Suprapubic skin (tissue), 4 donors: ENCODE results near the gene MXI1. TPM values are rescaled to one million over a fixed set of nuclear protein-coding genes. Genes with fewer than 3 reads are reported as not detected.

ENCODE experiments used
- DNase-seq, 2 donors: peaks; one replicate each; pipeline ENCODE4 v3.0.0-alpha.2; 2019; ENCODE audit warnings: low spot score in 2 of 2
- H3K27ac ChIP-seq: fragments of 200-600 bp; sonication (generic); one replicate; pipeline ENCODE4 v1.5.1; 2019
- H3K27me3 ChIP-seq: fragments of 200-600 bp; sonication (generic); one replicate; pipeline ENCODE4 v1.5.1; 2019
- H3K36me3 ChIP-seq: fragments of 200-600 bp; sonication (generic); one replicate; pipeline ENCODE4 v1.5.1; 2019
- H3K4me1 ChIP-seq: fragments of 200-600 bp; sonication (generic); one replicate; pipeline ENCODE4 v1.5.1; 2019
- H3K4me3 ChIP-seq: fragments of 200-600 bp; sonication (generic); one replicate; pipeline ENCODE4 v1.5.1; 2019; ENCODE audit warnings: mild to moderate bottlenecking
- H3K9me3 ChIP-seq: fragments of 200-600 bp; sonication (generic); one replicate; pipeline ENCODE4 v1.5.1; 2019
- CTCF ChIP-seq, 2 donors: fragments of 200-600 bp in 1 of 2; fragments of 450-650 bp in 1 of 2; sonication (generic) in 1 of 2; IDR thresholded peaks; one replicate each; pipeline ENCODE4 v1.5.1; 2016 to 2019; ENCODE audit warnings: antibody characterized with exemption in 2 of 2, mild to moderate bottlenecking in 1 of 2, moderate library complexity in 1 of 2
- EP300 ChIP-seq: sonication (generic); formaldehyde crosslinking; IDR thresholded peaks from one replicate; pipeline ENCODE4 v1.6.1; 2017; ENCODE audit warnings: antibody characterized with exemption
- POLR2A ChIP-seq, 2 donors: fragments of 450-650 bp; IDR thresholded peaks; one replicate each; pipeline ENCODE4 v1.6.1; 2017; ENCODE audit warnings: antibody characterized with exemption in 2 of 2, mild to moderate bottlenecking in 2 of 2, moderate library complexity in 2 of 2
- POLR2AphosphoS5 ChIP-seq, 3 donors: sonication (generic); formaldehyde crosslinking; IDR thresholded peaks; one replicate each; pipeline ENCODE4 v1.6.1; 2017; ENCODE audit warnings: antibody characterized with exemption in 3 of 3
- WGBS: methylation state at CpG from one replicate; pipeline ENCODE4 v1.1.5; 2018; 5-methylcytosine and 5-hydroxymethylcytosine counted together
- total RNA-seq, 4 donors: library from RNA; depleted of rRNA; stranded (reverse); fragments of >200 nt; gene quantifications; one replicate each; pipeline ENCODE4 v1.1.0, GENCODE V29; 2016

The MXI1 gene
- total RNA-seq, 4 donors from 2014 or later = 64.3 to 77.9 (median 70.9) TPM

GRCh38 chr10:110229155-110229554, 21.8 kb downstream of the MXI1 start:
- Histone ChIP-seq H3K27me3 (no peaks in the 10 kb centered on the region), H3K4me1 (peaks cover 11% of the 10 kb centered on the region), H3K36me3 (peaks cover 12% of the 10 kb centered on the region), H3K4me3 (no peak overlapping the region), H3K27ac (no peak overlapping the region), H3K9me3 (no peaks in the 10 kb centered on the region)
- TF ChIP-seq POLR2AphosphoS5 (IDR thresholded peaks at IDR 0.05) = no peak
- no peak for TF ChIP-seq POLR2A (IDR thresholded peaks at IDR 0.05)
- 86% methylated on average over 1 of the region's 1 CpG for WGBS
- no peak for DNase-seq

GRCh38 chr10:110233846-110234245, 26.4 kb downstream of the MXI1 start:
- TF ChIP-seq POLR2AphosphoS5 (IDR thresholded peaks at IDR 0.05) (no peak), CTCF (IDR thresholded peaks at IDR 0.05) (no peak), POLR2A (IDR thresholded peaks at IDR 0.05) (no peak), EP300 (no peak)
- Histone ChIP-seq H3K27me3 (no peaks in the 10 kb centered on the region), H3K9me3 (no peaks in the 10 kb centered on the region), H3K4me1 (no peaks in the 10 kb centered on the region), H3K36me3 (peaks cover 17% of the 10 kb centered on the region), H3K27ac (no peak overlapping the region), H3K4me3 (no peak overlapping the region)
- WGBS = 24% methylated on average over 1 of the region's 1 CpG
- no peak for DNase-seq

- H3K9me3 ChIP-seq = no peaks in the 10 kb centered on the region
- DNase-seq = no peak
- H3K36me3 ChIP-seq = peaks cover 6% of the 10 kb centered on the region
- H3K4me1 ChIP-seq = no peaks in the 10 kb centered on the region
- TF ChIP-seq CTCF (IDR thresholded peaks at IDR 0.05) = no peak
- no peak for TF ChIP-seq POLR2AphosphoS5 (IDR thresholded peaks at IDR 0.05)
- TF ChIP-seq EP300 = no peak
- no peak for TF ChIP-seq POLR2A (IDR thresholded peaks at IDR 0.05)
- no peak overlapping the region for H3K4me3 ChIP-seq
- no peak overlapping the region for H3K27ac ChIP-seq
- H3K27me3 ChIP-seq = no peaks in the 10 kb centered on the region
- 88% methylated on average over 2 of the region's 2 CpGs for WGBS
Observed at GRCh38 chr10:110237894-110238480, 30.6 kb downstream of the MXI1 start.

GRCh38 chr10:110239892-110240291, 32.5 kb downstream of the MXI1 start:
- no peak for DNase-seq
- no peaks in the 10 kb centered on the region for H3K4me1 ChIP-seq
- no peaks in the 10 kb centered on the region for H3K27me3 ChIP-seq
- H3K27ac ChIP-seq = no peak overlapping the region
- peaks cover 6% of the 10 kb centered on the region for H3K36me3 ChIP-seq
- H3K9me3 ChIP-seq = no peaks in the 10 kb centered on the region
- no peak overlapping the region for H3K4me3 ChIP-seq
- TF ChIP-seq CTCF (IDR thresholded peaks at IDR 0.05) (no peak), POLR2AphosphoS5 (IDR thresholded peaks at IDR 0.05) (no peak), EP300 (no peak), POLR2A (IDR thresholded peaks at IDR 0.05) (no peak)

GRCh38 chr10:110241407-110241806, 34.0 kb downstream of the MXI1 start:
- Histone ChIP-seq H3K27me3 (no peaks in the 10 kb centered on the region), H3K27ac (no peak overlapping the region), H3K9me3 (no peaks in the 10 kb centered on the region), H3K36me3 (peaks cover 16% of the 10 kb centered on the region), H3K4me1 (no peaks in the 10 kb centered on the region), H3K4me3 (no peak overlapping the region)
- 90% methylated on average over 3 of the region's 3 CpGs for WGBS
- no peak for DNase-seq
- TF ChIP-seq CTCF (IDR thresholded peaks at IDR 0.05) (no peak), EP300 (no peak)

- Histone ChIP-seq H3K36me3 (peaks cover 18% of the 10 kb centered on the region), H3K4me1 (no peaks in the 10 kb centered on the region), H3K9me3 (no peaks in the 10 kb centered on the region), H3K4me3 (no peak overlapping the region), H3K27ac (no peak overlapping the region), H3K27me3 (no peaks in the 10 kb centered on the region)
- 87% methylated on average over 2 of the region's 2 CpGs for WGBS
- DNase-seq = no peak
- TF ChIP-seq POLR2A (IDR thresholded peaks at IDR 0.05) (no peak), EP300 (no peak), CTCF (IDR thresholded peaks at IDR 0.05) (no peak), POLR2AphosphoS5 (IDR thresholded peaks at IDR 0.05) (no peak)
Observed at GRCh38 chr10:110241841-110242240, 34.4 kb downstream of the MXI1 start.
